Lower leg skin (tissue), 4 donors: Measurements from ENCODE around the gene SMARCA2. TPM values are rescaled to one million over a fixed set of nuclear protein-coding genes. Genes with fewer than 3 reads are reported as not detected.

ENCODE experiments used
- DNase-seq, 2 donors: peaks; one replicate each; pipeline ENCODE4 v3.0.0-alpha.2; 2019; ENCODE audit warnings: low spot score in 2 of 2
- H3K4me3 ChIP-seq: fragments of 200-600 bp; sonication (generic); 2 replicates; pipeline ENCODE4 v1.5.1; 2017; ENCODE audit warnings: mild to moderate bottlenecking, low read depth; ENCODE audit not compliant: poor library complexity, severe bottlenecking
- POLR2A ChIP-seq, 2 donors: fragments of 450-650 bp; IDR thresholded peaks; one replicate each; pipeline ENCODE4 v1.6.1; 2016 to 2017; ENCODE audit warnings: antibody characterized with exemption in 2 of 2, mild to moderate bottlenecking in 1 of 2, moderate library complexity in 1 of 2
- WGBS, 2 donors: methylation state at CpG; one replicate each; pipeline ENCODE4 v1.1.5; 2018; 5-methylcytosine and 5-hydroxymethylcytosine counted together
- intact Hi-C: fragments of 100-400 bp; cut with DNase I; formaldehyde crosslinking; loops from one replicate; pipeline ENCODE4 v1.15.0; 2023; ENCODE audit warnings: low total_unique reads
- total RNA-seq, 4 donors: library from RNA; depleted of rRNA; stranded (reverse); fragments of >200 nt; gene quantifications; one replicate each; pipeline ENCODE4 v1.1.0, GENCODE V29; 2016
- TF ChIP-seq, protein P1 (sequence below), 3 donors: fragments of 450-650 bp; IDR thresholded peaks; one replicate each; pipeline ENCODE4 v1.5.1; 2016; ENCODE audit warnings: antibody characterized with exemption in 3 of 3, mild to moderate bottlenecking in 3 of 3, moderate library complexity in 2 of 3

SMARCA2 gene
- total RNA-seq, 4 donors from 2014 or later: 111 to 130 (median 114) TPM

DNA sequence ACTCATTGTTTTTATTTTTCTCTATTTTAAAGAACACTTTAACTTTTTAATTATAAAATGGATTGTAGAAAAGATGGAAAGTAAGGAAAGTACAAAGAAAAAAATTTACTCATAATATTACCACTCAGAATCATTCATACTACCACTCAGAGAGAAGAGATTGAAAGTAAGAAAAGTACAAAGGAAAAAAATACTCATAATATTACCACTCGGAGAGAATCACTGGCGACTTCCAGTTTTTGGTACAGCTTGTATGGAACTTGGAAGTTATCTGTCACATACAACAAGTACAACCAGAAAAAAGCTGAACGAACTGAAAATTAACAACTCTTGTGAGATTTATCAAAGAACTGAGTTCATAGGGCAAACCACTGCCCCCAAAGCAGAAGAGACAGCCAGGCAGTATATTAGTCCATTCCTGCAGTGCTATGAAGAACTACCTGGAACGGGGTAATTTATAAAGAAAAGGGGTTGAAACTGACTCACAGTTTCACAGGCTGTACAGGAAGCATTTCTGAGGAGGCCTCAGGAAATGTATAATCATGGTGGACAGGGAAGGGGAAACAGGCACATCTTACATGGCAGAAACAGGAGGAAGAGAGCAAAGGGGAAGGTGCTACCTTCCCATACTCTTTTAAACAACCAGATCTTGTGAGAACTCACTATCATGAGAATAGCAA, 183.9 kb downstream of the SMARCA2 start:
- no peak overlapping the region for H3K4me3 ChIP-seq
- no peak for TF ChIP-seq POLR2A (IDR thresholded peaks at IDR 0.05)
- TF ChIP-seq, protein P1, sequence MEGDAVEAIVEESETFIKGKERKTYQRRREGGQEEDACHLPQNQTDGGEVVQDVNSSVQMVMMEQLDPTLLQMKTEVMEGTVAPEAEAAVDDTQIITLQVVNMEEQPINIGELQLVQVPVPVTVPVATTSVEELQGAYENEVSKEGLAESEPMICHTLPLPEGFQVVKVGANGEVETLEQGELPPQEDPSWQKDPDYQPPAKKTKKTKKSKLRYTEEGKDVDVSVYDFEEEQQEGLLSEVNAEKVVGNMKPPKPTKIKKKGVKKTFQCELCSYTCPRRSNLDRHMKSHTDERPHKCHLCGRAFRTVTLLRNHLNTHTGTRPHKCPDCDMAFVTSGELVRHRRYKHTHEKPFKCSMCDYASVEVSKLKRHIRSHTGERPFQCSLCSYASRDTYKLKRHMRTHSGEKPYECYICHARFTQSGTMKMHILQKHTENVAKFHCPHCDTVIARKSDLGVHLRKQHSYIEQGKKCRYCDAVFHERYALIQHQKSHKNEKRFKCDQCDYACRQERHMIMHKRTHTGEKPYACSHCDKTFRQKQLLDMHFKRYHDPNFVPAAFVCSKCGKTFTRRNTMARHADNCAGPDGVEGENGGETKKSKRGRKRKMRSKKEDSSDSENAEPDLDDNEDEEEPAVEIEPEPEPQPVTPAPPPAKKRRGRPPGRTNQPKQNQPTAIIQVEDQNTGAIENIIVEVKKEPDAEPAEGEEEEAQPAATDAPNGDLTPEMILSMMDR (IDR thresholded peaks at IDR 0.05): no peak
- intact Hi-C loops: no loop called here
- no peak for DNase-seq
- WGBS, 2 donors: 94 to 95% methylated on average over 4 of the region's 4 CpGs

DNA sequence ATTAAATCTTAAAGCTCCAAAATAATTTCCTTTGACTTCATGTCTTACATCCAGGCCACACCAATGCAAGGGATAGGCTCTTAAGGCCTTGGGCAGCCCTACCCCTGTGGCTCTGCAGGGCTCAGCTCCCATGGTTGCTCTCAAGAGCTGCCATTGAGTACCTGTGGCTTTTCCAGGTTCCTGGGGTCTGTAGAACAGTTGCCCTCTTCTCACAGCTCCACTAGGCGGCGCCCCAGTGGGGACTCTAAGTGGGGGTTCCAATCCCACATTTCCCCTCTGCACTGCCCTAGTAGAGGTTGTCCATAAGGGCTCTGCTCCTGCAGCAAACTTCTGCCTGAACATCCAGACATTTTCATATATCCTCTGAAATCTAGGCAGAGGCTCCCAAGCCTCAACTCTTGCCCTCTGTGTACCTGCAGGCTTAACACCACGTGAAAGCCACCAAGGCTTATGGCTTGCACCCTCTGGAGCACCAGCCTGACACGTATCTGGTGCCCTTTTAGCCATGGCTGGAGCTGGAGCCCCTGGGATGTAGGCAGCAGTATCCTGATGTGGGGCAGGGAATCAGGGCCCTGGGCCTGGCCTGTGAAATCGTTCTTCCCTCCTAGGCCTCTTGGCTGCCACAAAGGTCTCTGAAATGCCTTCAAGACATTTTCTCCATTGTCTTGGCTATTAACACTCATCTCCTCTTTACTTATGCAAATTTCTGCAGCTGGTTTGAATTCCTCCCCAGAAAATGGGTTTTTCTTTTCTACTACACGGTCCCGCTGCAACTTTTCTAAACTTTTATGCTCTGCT, 185.1 kb downstream of the SMARCA2 start:
- no peak overlapping the region for H3K4me3 ChIP-seq
- intact Hi-C loops: no loop called here
- no peak for DNase-seq
- 84 to 96% methylated on average over 7 of the region's 7 CpGs for WGBS, 2 donors
- no peak for TF ChIP-seq POLR2A (IDR thresholded peaks at IDR 0.05)
- TF ChIP-seq, protein P1 (IDR thresholded peaks at IDR 0.05): no peak

DNA sequence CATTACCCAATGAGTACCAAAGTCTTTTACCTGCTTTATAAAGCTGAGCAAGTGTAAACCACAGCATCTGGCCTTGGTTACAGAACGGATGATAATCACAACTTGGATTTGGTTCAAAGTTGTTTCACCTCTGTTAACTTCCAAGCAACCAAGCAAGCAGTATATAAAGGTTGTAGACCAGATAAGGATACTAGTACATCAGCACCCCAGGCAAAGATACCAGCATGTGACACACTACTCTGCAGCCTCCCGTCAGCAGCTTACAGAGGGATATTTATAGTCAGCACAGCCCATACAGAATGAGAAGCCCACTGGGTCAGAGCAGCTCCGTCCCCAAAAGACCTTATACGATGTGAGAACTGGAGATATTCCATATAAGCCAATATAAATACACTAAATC, 193.3 kb downstream of the SMARCA2 start:
- no peak for DNase-seq
- intact Hi-C loops: no loop called here
- 65 to 67% methylated on average over 4 of the region's 4 CpGs for WGBS, 2 donors
- no peak overlapping the region for H3K4me3 ChIP-seq
- no peak for TF ChIP-seq POLR2A (IDR thresholded peaks at IDR 0.05)
- TF ChIP-seq, protein P1 (IDR thresholded peaks at IDR 0.05): no peak

DNA sequence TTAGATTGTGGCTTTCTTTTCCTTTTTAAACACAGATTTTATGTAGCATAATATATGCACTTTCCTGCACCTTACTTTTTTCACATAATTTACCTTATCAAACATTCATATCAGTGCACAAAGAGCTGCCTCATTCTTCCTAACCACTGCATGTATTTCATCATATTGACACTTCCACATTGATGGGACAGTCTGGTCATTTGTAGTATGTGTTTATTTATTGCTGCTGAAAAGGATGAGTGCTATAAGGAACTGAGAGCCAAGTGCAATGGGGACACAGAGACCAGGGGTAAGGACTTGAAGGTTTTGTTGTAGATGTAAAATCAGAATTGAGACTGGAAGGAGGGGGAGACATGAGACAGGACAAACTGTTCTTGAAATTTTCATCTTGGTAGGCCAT, 193.8 kb downstream of the SMARCA2 start:
- intact Hi-C loops: no loop called here
- H3K4me3 ChIP-seq: no peak overlapping the region
- no peak for DNase-seq
- TF ChIP-seq POLR2A (IDR thresholded peaks at IDR 0.05): no peak
- TF ChIP-seq, protein P1 (IDR thresholded peaks at IDR 0.05): no peak

DNA sequence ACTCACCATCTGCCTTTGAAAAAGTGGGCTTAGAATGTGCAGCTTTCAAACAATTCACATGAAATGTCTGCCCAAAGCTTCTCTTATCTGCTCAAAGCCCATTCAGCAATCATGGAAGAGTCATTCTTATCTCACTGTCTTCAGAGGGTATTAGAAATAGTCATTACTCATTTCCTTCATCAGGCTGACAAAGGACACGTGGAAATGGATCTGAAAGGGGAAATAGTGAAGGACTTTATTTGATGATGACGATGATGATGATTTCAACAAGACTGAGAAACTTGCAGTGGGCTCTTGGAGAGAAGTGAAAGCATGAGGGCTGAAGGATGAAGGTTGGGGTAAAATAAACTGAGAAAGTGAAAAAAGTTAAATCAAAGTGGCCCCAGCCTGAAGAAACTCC, 194.3 kb downstream of the SMARCA2 start:
- DNase-seq: no peak
- no peak overlapping the region for H3K4me3 ChIP-seq
- intact Hi-C loops: no loop called here
- no peak for TF ChIP-seq POLR2A (IDR thresholded peaks at IDR 0.05)
- TF ChIP-seq, protein P1 (IDR thresholded peaks at IDR 0.05): no peak
- 62% methylated on average over 2 of the region's 2 CpGs for WGBS, 2 donors
